ENCODE results near the gene ZNF503. TPM values are rescaled to one million over a fixed set of nuclear protein-coding genes. Genes with fewer than 3 reads are reported as not detected.

ZNF503 gene, protein sequence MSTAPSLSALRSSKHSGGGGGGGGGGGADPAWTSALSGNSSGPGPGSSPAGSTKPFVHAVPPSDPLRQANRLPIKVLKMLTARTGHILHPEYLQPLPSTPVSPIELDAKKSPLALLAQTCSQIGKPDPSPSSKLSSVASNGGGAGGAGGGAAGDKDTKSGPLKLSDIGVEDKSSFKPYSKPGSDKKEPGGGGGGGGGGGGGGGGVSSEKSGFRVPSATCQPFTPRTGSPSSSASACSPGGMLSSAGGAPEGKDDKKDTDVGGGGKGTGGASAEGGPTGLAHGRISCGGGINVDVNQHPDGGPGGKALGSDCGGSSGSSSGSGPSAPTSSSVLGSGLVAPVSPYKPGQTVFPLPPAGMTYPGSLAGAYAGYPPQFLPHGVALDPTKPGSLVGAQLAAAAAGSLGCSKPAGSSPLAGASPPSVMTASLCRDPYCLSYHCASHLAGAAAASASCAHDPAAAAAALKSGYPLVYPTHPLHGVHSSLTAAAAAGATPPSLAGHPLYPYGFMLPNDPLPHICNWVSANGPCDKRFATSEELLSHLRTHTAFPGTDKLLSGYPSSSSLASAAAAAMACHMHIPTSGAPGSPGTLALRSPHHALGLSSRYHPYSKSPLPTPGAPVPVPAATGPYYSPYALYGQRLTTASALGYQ
- 13.6 TPM for total RNA-seq

DNA sequence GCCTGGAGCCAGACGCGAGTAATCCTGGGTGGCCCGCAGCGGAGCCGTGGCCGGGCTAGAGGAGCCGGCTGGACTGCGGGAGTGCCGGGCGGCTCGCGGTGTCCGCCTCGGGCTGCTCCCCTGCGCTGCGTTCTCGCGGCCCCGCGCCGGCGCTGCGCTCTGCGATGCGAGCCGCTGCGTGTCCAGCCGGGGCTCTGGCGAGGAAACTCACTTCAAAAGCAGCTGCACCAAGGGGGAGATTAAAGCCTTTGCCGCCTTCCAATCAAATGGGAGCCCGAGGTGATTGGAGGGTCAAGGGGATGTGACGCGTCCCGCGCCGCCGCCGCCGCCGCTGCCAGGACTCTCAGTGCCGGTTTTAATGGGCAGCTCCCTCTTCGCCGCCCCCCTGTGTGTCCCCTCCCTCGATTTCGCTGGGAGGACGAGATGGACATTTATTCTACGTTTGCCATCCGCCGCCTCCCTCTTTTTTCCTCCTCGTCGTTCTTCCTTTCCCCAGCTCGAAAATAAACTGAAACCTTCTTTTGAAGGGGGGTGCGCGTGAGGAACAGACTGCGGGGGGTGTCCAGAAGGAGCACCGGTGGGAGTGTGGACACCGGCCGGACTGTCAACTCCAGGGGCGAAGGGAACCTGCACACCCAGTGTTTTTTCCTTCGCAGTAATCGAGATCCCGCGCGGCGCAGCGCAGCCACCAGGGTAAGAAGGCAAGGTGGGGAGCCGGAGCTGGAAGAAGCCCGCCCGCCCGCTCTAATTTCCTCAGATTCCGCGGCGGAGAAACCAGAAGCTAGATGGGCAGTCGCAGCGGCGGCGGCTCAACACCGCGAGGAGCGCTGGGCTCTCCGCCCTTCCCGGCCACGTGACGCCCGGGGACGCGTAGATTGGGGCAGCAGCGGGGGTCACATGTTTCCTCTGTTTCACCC, at the start of gene ZNF503:
Gene ZNF503, minus strand, starts transcription at position 196 of the 917 bp plus-strand sequence. CDS start 345 bp downstream, outside the sequence.

DNA sequence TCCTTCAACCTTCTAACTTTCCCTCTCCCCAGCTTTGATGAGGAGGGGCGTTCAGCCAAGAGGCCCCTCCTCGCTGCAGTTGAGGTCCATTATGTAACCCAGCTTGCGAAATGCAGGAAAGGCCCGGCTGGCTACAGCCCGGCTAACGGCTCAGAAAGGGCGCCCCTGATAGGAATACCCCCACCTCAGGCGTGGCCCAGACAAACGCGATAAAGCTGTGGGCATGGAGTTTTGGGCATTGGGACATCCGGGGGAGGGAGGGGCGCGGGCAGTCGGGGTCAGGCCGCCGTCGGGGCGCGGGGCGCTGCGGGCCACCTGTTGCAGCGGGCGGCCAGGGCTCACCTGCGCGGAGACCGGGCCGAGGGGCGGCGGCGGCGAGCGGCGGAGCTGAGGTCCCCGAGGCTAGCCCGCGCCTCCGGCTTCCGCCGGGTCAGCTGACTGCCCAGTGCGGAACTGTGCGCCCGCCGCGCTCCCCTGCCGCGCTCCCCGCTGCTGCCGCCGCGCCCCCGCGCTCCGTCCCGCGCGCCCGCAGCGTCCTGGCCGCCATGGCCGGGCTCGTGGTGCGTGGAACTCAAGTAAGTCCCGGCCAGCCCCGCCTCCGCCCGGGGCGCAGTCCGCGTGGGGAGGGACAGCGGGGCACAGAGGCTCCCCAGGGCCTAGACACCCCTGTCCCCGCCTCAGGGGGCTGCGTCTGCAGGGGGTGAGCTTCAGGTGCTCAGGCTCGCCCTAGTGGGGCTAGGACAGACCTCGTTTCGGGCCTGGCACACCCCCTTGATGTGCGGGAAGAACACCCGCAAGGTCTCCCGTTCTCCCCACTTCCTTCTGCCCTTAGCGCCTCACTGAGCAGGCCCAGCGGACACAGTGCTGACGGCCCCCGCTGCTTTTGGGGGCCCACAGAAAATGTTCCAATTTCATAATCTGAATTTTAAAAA, 29.9 kb upstream of the ZNF503 start, which contains the start of gene LRMDA:
Gene LRMDA, plus strand, starts transcription at position 445 of the 932 bp plus-strand sequence.

Other genes starting within 250 kb of the ZNF503 start
- gene VDAC2, start 191.0 kb downstream of the ZNF503 start, total RNA-seq = 121 TPM
- gene COMTD1, start 165.8 kb downstream of the ZNF503 start, total RNA-seq = 5.6 TPM
- gene LRMDA, start 29.9 kb upstream of the ZNF503 start, total RNA-seq = 14.8 TPM

Data from camera-type eye (tissue), 1 donor.